Measurements from ENCODE around the gene STK40. TPM values are rescaled to one million over a fixed set of nuclear protein-coding genes. Genes with fewer than 3 reads are reported as not detected.

Gene STK40
- total RNA-seq, 1 experiment from 2014 or later: 10.0 TPM

DNA sequence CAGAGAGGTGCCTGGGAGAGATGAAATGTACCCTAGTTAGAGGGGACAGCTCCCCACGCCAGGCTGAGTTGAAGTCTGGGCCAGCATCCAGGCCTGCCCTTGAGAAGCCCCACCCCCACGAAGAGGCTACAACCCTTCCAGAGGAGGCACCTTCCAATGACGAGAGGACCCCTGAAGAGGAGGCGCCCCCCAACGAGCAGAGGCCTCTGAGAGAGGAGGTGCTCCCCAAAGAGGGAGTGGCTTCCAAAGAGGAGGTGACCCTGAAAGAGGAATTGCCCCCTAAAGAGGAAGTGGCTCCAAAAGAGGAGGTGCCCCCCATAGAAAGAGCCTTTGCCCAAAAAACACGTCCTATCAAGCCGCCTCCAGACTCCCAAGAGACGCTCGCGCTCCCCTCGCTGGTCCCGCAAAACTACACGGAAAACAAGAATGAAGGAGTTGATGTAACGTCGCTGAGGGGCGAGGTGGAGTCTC lies 65.4 kb downstream of the STK40 start:
- Histone ChIP-seq H3K9me3 (no peaks in the 10 kb centered on the region), H3K36me3 (peaks cover 35% of the 10 kb centered on the region), H3K27me3 (no peaks in the 10 kb centered on the region), H3K4me3 (no peak overlapping the region)
- DNase-seq: no peak

DNA sequence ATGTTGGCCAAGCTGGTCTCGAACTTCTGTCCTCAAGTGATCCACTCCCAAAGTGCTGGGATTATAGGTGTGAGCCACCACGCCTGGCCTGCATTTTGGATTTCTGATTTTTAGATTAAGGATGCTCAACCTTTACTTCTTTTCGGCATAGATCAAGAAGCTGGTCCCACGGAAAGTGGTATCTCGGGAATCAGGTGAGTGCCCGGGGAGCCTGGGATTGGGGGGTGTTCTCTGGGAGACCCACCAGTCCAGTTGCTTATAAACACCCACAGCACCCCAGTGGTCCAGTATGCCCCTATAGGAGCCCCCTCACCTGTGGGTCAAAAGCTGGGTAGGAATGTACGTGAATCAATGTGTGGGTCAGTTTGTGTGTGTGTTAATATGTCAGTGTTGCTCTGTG lies 76.3 kb downstream of the STK40 start:
- DNase-seq: no peak
- Histone ChIP-seq H3K9me3 (no peaks in the 10 kb centered on the region), H3K4me3 (no peak overlapping the region), H3K27me3 (no peaks in the 10 kb centered on the region), H3K36me3 (peaks cover 44% of the 10 kb centered on the region)

DNA sequence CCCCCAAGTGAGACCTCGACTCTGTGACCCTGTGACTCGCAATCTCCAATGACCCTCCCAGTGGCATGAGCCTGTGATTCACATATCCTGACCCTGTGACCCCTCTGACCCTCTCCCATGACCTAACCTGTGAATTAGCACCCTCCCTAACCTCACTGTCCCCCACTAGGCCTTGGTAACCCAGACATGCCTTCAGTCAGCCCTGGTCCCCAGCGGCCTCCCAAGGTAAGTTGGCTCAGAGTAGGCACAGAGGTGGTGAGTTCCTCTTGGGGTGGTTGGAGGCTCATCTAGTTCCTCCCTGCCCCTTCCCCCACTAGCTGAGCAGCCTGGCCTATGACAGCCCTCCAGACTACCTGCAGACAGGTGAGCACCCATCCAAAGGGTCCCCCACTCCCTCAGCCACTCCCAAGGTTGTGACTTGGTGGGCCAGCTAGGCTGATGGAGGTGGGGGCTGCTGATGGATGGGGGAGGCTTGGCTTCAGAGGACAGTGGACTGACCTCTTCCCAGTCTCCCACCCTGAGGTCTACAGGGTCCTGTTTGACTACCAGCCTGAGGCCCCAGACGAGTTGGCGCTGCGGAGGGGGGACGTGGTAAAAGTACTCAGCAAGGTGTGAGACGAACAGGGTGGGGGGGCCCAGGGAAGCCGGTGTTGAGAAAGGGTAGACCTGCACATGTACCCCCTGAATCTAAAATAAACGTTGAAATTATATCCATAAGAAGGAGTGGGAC lies 78.0 kb downstream of the STK40 start:
- H3K4me3 ChIP-seq: no peak overlapping the region
- no peaks in the 10 kb centered on the region for H3K9me3 ChIP-seq
- DNase-seq: no peak
- H3K36me3 ChIP-seq: peaks cover 46% of the 10 kb centered on the region
- no peaks in the 10 kb centered on the region for H3K27me3 ChIP-seq

DNA sequence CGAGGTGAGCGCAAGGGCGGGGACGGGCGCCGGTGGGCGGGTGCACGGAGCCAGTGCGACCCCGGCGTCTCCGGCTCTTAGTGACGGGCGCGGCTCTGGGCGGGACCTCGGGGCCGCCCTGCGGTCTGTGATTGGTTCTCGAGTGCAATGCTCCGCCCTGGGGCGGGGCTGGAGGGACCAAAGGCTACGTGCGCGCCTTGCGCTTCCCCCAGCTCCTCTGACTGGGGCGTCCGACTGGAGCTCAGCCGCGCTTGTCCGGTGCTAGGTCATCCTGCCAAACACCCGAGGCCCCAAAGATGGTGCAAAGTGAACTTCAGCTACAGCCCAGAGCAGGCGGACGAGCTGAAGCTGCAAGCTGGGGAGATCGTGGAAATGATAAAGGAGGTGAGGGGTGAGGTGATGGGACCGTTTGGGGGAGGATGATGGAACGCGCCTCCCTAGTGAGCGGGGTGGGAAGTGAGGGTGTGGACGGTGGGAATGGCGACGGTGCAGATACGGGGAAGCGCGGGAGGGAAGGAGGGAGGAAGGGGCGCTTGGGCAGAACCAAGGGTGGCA lies 78.7 kb downstream of the STK40 start:
- no peaks in the 10 kb centered on the region for H3K27me3 ChIP-seq
- peaks cover 47% of the 10 kb centered on the region for H3K36me3 ChIP-seq
- no peak overlapping the region for H3K4me3 ChIP-seq
- no peaks in the 10 kb centered on the region for H3K9me3 ChIP-seq
- no peak for DNase-seq

DNA sequence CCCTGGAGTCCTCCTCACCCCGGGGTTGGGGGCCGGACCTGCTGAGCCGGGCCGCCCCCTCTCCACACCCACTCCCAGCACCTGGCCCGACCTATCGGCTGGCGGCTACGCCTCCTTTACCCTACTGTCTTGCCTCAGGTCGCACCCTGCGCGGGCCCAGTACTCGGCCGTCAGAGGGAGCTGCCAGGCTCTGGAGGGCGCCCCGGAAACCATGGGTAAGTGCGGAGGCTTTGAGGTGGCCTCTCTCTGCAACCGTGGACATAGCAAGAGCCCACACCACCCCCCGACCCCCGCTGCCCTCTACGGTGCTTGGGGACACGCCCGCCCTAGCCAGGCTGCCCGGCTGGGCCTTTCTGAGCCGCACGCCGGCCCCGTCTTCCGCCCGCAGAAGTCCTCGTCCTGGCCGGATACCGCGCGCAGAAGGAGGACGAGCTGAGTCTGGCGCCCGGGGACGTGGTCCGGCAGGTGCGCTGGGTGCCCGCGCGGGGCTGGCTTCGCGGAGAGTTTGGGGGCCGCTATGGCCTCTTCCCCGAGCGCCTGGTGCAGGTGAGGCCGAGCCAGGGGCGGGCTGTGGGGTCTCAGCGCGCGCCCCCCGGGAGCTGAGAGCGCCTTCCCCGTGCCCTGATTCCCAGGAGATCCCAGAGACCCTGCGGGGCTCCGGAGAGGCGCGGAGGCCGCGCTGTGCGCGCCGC lies 79.4 kb downstream of the STK40 start, which contains the start of gene SH3D21:
SH3D21 (plus strand) TSS at position 159 of the 692 bp plus-strand sequence; CDS start at position 212, 53 bp downstream.
- H3K9me3 ChIP-seq: no peaks in the 10 kb centered on the region
- H3K36me3 ChIP-seq: peaks cover 50% of the 10 kb centered on the region
- H3K27me3 ChIP-seq: no peaks in the 10 kb centered on the region
- H3K4me3 ChIP-seq: no peak within 1 kb of the TSS
- no peak for DNase-seq

DNA sequence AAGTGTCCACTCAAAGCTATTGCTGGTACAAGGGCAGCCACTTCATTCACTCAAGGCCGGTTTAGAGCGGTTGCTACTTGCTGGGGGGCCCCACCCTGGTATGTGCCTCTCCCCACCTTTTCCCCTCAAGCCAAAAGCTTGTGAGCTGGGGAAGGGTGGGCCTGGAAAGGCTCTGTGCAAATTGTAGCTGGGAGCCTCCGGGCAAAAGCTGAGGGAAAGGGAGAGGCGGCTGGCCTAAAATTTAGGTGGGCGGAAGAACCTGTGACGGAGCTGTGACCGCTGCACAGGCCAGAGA lies 79.9 kb downstream of the STK40 start:
- H3K9me3 ChIP-seq: no peaks in the 10 kb centered on the region
- H3K36me3 ChIP-seq: peaks cover 52% of the 10 kb centered on the region
- H3K27me3 ChIP-seq: no peaks in the 10 kb centered on the region
- DNase-seq: no peak
- H3K4me3 ChIP-seq: no peak overlapping the region

DNA sequence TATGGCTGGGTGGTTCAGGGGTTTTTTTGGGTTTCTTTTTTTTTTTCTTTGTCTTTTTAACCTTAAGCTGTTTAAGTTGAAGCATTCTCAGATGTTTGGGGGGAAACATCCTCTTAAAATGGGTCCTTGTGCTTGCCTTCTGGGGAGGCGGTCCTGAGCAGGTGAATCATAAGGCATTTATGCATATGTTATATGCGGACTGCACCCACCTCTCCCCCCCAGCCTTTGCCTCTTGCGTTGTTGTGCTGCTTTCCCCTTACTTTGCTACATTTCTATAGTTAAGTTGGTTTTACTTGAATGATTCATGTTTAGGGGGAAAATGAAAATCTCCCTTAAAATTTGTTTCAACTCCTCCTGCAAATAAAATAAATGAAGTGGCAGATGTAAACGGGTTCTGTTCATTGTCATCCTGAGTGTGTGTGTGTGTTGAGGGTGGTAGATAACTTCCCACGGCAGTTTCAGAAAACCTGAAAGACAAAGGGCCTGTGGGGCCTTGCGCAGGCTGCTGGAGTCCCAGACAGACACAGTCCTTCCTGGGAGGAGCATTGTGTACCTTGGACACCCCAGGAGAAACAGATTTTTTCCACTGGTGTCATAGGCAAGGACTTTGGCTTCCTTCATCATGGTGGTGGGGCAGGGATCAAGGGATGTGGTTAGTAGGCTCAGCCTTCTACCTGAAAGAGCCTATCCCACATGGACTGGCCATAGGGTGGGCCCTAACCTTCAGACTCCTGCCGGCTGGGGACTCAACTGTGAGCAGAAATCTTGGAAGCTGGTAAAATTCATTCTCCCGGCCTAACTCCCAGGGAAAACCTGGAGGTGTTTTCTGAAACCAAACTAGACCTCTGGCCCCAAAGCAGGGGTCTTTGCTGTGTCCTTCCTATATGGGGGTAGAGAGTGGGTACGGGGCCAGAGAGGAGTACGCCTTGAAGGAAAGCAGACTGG lies 80.5 kb downstream of the STK40 start:
- H3K9me3 ChIP-seq: no peaks in the 10 kb centered on the region
- no peak overlapping the region for H3K4me3 ChIP-seq
- no peaks in the 10 kb centered on the region for H3K27me3 ChIP-seq
- no peak for DNase-seq
- H3K36me3 ChIP-seq: peaks cover 59% of the 10 kb centered on the region

DNA sequence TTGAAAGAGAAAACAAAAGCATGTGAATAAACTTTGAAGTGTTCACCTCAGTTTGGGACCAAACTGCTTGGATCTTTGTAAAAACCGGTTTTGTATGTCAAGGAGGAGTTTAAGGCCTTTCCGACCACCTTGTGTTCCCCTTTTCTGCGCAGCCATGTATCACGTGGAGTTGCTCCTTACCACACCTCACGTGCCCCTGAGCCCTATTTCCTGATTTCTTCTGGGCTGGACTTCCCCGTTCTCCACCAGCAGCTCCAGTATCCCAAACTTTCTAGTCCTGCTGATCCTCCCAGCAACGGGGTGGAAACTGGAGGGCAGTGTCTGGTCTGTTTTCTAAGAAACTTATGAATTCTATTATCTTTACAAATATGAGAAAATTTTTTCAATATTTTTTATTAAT lies 81.2 kb downstream of the STK40 start:
- H3K4me3 ChIP-seq: no peak overlapping the region
- no peak for DNase-seq
- no peaks in the 10 kb centered on the region for H3K9me3 ChIP-seq
- no peaks in the 10 kb centered on the region for H3K27me3 ChIP-seq
- peaks cover 63% of the 10 kb centered on the region for H3K36me3 ChIP-seq

DNA sequence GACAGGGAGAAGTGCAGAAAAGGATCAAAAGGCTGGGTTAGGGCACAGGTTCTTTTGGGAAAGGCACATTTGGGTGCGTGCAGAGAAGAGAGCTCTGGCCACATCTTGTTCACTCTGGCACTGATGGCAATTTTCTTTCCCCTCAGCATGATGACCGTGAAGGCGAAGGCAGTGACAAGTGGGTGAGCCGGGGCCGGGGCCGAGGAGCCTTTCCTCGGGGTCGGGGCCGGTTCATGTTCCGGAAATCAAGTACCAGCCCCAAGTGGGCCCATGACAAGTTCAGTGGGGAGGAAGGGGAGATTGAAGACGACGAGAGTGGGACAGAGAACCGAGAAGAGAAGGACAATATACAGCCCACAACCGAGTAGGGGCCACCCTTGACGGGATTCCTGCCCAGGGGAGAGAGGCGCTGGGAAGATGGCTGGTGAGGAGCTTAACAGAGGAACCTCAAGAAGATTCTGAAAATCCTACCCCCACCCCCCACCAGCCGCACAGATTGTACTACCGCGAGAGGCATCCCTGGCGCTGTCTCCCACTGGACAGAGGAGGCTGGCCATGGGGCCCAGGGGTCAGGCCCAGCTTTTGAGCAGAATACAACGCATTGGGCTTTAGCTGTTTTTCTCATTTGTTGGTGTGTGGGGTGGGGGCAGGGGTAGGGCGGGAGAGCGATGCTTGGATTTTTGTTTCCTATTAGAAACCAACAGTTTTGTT lies 81.9 kb downstream of the STK40 start:
- H3K4me3 ChIP-seq: no peak overlapping the region
- no peaks in the 10 kb centered on the region for H3K27me3 ChIP-seq
- H3K9me3 ChIP-seq: no peaks in the 10 kb centered on the region
- DNase-seq: no peak
- peaks cover 68% of the 10 kb centered on the region for H3K36me3 ChIP-seq

DNA sequence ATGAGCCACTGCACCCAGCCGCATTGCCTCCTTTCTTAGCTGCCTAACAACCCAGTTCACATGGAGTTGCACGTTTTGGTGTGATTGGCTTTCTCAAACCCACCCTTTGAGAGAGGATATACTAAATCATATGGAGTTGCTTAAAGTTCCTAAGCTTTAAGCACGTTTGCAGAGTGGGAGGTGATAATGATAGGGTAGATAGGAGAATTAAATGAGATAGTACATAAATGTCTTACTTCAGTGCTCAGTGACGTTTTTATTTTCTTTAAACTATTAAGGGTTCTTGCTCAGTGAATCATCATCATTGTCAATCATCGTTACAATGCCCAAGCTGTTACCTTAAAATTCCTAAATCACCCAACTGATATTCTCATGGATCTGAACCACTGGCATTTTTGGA lies 82.5 kb downstream of the STK40 start:
- DNase-seq: no peak
- Histone ChIP-seq H3K27me3 (no peaks in the 10 kb centered on the region), H3K36me3 (peaks cover 74% of the 10 kb centered on the region), H3K9me3 (no peaks in the 10 kb centered on the region), H3K4me3 (no peak overlapping the region)

DNA sequence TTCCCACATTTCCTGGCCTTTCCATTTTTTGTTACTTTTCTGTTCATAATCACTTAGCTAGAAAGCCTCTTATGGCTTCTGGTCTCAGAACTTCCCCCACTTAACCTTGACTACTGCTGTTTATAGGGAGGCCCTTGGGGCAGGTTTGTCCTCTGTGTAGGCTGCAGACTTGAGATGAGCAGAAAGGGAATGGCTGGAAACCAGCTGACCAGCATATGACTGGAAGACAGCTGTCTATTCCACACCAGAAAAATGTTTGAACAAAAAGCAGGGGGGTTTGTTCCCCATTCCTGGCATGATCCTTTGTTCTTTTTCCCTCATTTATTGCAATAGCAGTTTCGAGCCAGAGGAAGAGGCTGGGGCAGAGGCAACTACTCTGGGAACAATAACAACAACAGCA lies 84.5 kb downstream of the STK40 start:
- no peak overlapping the region for H3K4me3 ChIP-seq

DNA sequence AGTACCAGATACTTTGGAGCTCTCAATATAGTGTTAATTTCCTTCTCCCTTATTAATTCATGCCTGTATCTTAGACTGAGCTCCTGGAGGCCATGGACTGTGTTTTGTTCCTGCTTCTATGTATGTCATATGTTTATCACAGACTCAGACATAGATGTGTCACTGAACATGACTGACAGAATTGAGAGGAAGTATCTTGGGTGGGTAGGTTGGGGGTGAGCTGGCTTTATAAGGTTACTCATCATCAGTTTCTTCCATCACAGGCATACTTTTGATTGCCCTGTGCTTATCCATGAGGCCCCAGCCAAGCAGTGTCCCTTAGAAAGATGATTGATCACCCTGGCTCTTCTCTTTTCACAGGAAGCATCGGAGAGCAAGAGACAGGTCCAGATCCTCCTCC lies 85.2 kb downstream of the STK40 start:
- Histone ChIP-seq H3K9me3 (no peaks in the 10 kb centered on the region), H3K36me3 (peaks cover 78% of the 10 kb centered on the region), H3K27me3 (no peaks in the 10 kb centered on the region), H3K4me3 (no peak overlapping the region)
- DNase-seq: no peak

More for the DNA sequence above, 84.5 kb downstream of the STK40 start:
- Histone ChIP-seq H3K27me3 (no peaks in the 10 kb centered on the region), H3K9me3 (no peaks in the 10 kb centered on the region), H3K36me3 (peaks cover 78% of the 10 kb centered on the region)
- no peak for DNase-seq

DNA sequence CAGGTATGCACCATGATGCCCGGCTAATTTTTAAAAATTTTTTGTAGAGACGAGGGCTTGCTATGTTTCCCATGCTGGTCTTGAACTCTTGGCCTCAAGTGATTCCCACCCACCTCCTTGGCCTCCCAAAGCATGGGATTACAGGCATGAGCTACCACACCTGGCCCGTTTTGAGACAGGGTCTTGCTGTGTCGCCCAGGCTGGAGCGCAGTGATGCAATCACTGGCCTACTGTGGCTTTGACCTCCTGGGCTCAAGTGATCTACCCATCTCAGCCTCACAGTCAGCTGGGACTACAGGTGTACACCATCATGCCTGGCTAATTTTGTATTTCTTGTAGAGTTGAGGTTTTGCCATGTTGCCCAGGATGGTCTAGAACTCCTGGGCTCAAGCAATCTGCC lies 87.1 kb downstream of the STK40 start:
- Histone ChIP-seq H3K9me3 (no peaks in the 10 kb centered on the region), H3K36me3 (peaks cover 84% of the 10 kb centered on the region), H3K27me3 (no peaks in the 10 kb centered on the region), H3K4me3 (no peak overlapping the region)
- DNase-seq: no peak

DNA sequence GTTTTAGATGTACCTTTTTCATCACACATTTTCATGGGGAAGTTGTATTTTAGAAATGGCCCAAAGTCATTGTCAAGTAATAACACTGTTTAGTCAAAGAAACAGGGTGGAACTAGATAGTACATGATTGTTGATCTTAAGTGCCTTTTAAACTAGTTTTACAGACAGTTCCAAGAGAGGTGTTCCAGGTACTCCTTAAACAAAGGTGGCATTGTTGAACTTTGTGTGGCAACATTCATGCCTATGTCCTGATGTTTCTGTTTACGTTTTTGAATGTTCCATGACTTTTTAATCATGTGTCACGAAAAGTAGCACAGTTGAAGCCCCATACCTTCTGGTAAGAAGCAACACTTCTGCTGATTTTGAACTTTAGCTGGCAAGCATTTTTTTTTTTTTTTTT lies 88.7 kb downstream of the STK40 start:
- Histone ChIP-seq H3K36me3 (peaks cover 84% of the 10 kb centered on the region), H3K9me3 (no peaks in the 10 kb centered on the region), H3K27me3 (no peaks in the 10 kb centered on the region), H3K4me3 (no peak overlapping the region)
- no peak for DNase-seq

DNA sequence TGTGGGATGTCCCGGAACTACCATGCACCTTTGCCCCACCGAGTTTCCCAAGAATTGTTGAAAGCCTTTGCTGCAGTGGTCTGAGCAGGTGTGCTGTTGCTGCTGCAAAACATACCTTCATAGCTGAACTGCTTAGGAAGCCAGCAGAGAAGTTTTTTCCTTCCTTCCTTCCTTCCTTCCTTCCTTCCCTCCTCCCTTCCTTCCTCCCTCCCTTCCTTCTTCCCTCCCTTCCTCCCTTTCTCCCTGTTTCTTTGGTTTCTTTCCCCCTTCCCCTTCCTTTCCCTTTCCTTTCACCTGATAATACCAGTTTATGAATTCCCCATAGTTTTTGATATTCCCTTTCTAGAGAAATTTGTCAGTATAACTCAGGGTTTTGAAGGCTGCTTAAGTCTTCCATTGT lies 90.3 kb downstream of the STK40 start:
- Histone ChIP-seq H3K27me3 (no peaks in the 10 kb centered on the region), H3K36me3 (peaks cover 84% of the 10 kb centered on the region), H3K9me3 (no peaks in the 10 kb centered on the region), H3K4me3 (no peak overlapping the region)
- no peak for DNase-seq

Data from MG63 (cell line).